ENCODE data around the gene ACTR3C. TPM values are rescaled to one million over a fixed set of nuclear protein-coding genes. Genes with fewer than 3 reads are reported as not detected.
"Not testable (repeated sequence)": the region's sequence is repeated elsewhere in the genome, so short reads cannot be mapped to it uniquely, and the experiment has no call there.

The ACTR3C gene
- total RNA-seq, 1 donor from 2014 or later: 7.9 TPM

DNA sequence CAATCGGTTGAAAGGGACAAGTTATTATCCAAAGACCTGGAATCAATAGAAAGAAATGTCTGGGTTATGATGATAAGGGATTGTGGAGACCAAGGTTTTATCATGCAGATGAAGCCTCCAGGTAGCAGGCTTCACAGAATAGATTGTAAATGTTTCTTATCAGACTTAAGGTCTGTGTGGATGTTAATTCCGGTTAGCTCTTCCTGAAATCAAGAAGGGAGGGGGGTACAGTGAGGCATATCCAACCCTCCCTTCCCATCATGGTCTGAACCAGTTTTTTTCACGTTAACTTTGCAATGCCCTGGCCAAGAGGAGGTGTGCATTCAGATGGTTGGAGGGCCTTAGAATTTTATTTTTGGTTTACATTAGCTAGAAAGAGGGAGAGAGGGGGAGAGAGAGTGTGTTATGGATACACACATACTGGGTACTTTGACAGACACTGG is 10.0 kb downstream of the ACTR3C start:
- Mint-ChIP-seq H3K9me3 (no peaks in the 10 kb centered on the region), H3K36me3 (ENCODE audit: low read depth) (peaks cover 6% of the 10 kb centered on the region), H3K27me3 (ENCODE audit: low read depth) (no peaks in the 10 kb centered on the region), H3K4me3 (ENCODE audit: low read depth) (no peak overlapping the region), H3K4me1 (ENCODE audit: low read depth) (peaks cover 3% of the 10 kb centered on the region), H3K27ac (no peak overlapping the region)
- DNase-seq (ENCODE audit: low spot score): no peak
- intact Hi-C loops (cut with micrococcal nuclease): loop anchor here (1.0 kb wide), 1 partner anchor 15 kb away; no protein-coding TSS in a partner anchor

DNA sequence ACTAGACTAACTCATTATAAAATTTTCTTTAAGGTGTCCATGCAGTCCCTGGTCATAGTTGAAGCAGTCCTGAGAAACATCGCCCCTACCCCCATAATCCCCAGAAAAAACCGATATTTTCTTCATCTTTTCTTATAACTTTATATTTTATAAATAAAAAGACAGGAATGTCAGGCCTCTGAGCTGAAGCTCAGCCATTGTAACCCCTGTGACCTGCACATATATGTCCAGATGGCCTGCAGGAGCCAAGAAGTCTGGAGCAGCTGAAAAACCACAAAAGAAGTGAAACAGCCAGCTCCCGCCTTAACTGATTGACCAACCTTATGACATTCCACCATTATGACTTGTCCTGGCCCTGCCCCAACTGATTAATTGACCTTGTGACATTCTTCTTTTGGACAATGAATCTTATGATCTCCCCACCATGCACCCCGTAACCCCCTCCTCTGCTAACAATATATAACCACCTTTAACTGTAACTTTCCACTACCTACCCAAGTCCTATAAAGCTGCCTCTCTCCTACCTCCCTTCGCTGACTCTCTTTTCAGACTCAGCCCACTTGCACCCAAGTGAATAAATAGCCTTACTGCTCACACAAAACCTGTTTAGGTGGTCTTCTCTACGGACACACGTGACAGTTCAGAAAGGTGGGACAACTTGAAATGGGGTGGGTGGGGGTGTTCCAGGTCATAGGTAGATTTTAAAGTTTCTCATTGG is 10.5 kb downstream of the ACTR3C start:
- H3K27me3 Mint-ChIP-seq (ENCODE audit: low read depth); H3K9me3 Mint-ChIP-seq; H3K27ac Mint-ChIP-seq; H3K36me3 Mint-ChIP-seq (ENCODE audit: low read depth); H3K4me1 Mint-ChIP-seq (ENCODE audit: low read depth); DNase-seq (ENCODE audit: low spot score); H3K4me3 Mint-ChIP-seq (ENCODE audit: low read depth): not testable (repeated sequence)
- intact Hi-C loops (cut with micrococcal nuclease): loop anchor here (1.0 kb wide), 1 partner anchor 15 kb away; no protein-coding TSS in a partner anchor

DNA sequence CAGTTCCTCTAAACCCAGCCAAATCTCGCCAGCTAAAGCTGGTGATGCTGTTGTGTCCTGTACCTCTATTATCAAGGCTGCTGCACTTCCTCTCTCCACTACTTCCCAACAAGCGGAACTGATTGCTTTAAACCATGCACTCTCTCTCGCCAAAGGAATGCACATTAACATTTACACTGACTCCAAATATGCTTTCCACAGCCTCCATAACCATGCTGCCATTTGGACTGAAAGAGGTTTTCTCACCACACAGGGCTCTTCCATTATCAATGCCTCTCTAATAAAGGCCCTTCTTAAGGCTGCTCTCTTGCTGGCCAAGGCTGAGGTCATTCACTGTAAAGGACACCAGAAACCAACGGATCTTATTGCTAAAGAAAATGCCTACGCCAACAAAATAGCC is 11.6 kb downstream of the ACTR3C start:
- Mint-ChIP-seq H3K27ac (no peak overlapping the region), H3K36me3 (ENCODE audit: low read depth) (peaks cover 8% of the 10 kb centered on the region), H3K27me3 (ENCODE audit: low read depth) (no peaks in the 10 kb centered on the region), H3K4me3 (ENCODE audit: low read depth) (no peak overlapping the region), H3K4me1 (ENCODE audit: low read depth) (peaks cover 4% of the 10 kb centered on the region), H3K9me3 (peaks cover 15% of the 10 kb centered on the region)
- no peak for DNase-seq (ENCODE audit: low spot score)
- intact Hi-C loops (cut with micrococcal nuclease): no loop called here

DNA sequence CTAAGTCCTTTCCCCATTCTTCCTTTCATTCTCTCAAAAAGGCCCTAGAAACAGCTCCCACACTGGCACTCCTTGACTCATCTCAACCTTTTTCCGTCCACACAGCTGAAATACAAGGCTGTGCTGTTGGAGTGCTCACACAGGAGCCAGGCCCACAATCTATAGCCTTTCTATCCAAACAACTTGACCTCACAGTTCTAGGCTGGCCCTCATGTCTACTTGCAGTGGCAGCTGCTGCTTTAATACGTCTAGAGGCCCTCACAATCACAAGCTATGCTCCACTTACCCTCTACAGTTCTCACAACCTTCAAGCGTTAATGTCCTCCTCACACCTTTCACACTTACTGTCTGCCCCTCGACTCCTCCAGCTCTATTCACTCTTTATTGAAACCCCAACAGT is 12.2 kb downstream of the ACTR3C start:
- Mint-ChIP-seq H3K9me3 (peaks cover 15% of the 10 kb centered on the region), H3K27me3 (ENCODE audit: low read depth) (no peaks in the 10 kb centered on the region), H3K4me1 (ENCODE audit: low read depth) (peaks cover 4% of the 10 kb centered on the region), H3K27ac (no peak overlapping the region), H3K36me3 (ENCODE audit: low read depth) (peaks cover 8% of the 10 kb centered on the region), H3K4me3 (ENCODE audit: low read depth) (no peak overlapping the region)
- intact Hi-C loops (cut with micrococcal nuclease): no loop called here
- no peak for DNase-seq (ENCODE audit: low spot score)

DNA sequence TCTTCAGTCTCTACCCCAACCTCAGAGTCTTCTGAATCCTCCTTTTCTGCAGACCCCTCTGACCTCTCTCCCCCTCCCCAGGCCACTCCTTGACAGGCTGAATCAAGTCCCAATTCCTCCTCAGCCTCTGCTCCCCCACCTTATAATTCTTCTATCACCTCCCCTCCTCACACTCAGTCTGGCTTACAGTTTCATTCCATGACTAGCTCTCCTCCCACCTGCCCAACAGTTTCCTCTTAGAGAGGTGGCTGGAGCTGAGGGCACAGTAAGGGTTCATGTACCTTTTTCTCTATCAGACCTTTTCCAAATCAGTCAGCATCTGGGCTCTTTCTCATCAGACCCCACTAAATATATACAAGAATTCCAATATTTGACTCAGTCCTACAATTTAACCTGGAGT is 14.8 kb downstream of the ACTR3C start:
- intact Hi-C loops (cut with micrococcal nuclease): no loop called here
- Mint-ChIP-seq H3K9me3 (peaks cover 15% of the 10 kb centered on the region), H3K27ac (no peak overlapping the region), H3K4me3 (ENCODE audit: low read depth) (no peak overlapping the region), H3K4me1 (ENCODE audit: low read depth) (peaks cover 7% of the 10 kb centered on the region), H3K27me3 (ENCODE audit: low read depth) (no peaks in the 10 kb centered on the region), H3K36me3 (ENCODE audit: low read depth) (peaks cover 8% of the 10 kb centered on the region)
- no peak for DNase-seq (ENCODE audit: low spot score)

DNA sequence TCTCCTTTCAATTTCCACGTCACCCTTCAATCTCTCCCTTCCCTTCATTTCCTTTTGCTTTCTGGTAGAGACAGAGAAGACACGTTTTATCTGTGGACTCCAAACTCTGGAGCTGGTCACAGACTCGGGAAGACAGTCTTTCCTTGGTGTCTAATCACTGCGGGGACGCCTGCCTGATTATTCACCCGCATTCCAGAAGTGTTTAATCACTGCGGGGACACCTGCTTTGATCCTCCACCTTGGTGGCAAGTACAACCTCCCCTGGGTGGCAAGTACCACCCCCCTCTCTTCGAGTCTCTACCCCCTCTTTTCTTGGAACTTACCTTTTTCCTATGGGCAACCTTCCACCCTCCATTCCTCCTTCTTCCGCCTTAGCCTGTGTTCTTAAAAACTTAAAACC is 15.4 kb downstream of the ACTR3C start:
- peaks cover 15% of the 10 kb centered on the region for H3K9me3 Mint-ChIP-seq
- H3K36me3 Mint-ChIP-seq (ENCODE audit: low read depth): peaks cover 8% of the 10 kb centered on the region
- H3K4me1 Mint-ChIP-seq (ENCODE audit: low read depth): peaks cover 7% of the 10 kb centered on the region
- no peaks in the 10 kb centered on the region for H3K27me3 Mint-ChIP-seq (ENCODE audit: low read depth)
- H3K4me3 Mint-ChIP-seq (ENCODE audit: low read depth): no peak overlapping the region
- DNase-seq (ENCODE audit: low spot score): no peak
- intact Hi-C loops (cut with micrococcal nuclease): no loop called here
- H3K27ac Mint-ChIP-seq: no peak overlapping the region

DNA sequence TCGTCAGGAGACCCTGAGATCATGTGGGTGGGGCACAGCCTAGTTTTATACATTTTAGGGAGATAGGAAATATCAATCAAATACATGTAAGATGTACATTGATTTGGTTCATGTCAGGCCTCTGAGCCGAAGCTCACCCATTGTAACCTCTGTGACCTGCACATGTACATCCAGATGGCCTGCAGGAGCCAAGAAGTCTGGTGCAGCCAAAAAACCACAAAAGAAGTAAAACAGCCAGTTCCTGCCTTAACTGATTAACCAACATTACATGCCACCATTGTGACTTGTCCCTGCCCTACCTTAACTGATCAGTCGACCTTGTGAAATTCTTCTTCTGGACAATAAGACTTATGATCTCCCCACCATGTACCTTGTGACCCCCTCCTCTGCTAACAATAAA is 16.2 kb downstream of the ACTR3C start:
- DNase-seq (ENCODE audit: low spot score): no peak
- peaks cover 8% of the 10 kb centered on the region for H3K36me3 Mint-ChIP-seq (ENCODE audit: low read depth)
- no peak overlapping the region for H3K27ac Mint-ChIP-seq
- peaks cover 15% of the 10 kb centered on the region for H3K9me3 Mint-ChIP-seq
- intact Hi-C loops (cut with micrococcal nuclease): no loop called here
- no peak overlapping the region for H3K4me3 Mint-ChIP-seq (ENCODE audit: low read depth)
- no peaks in the 10 kb centered on the region for H3K27me3 Mint-ChIP-seq (ENCODE audit: low read depth)
- peaks cover 7% of the 10 kb centered on the region for H3K4me1 Mint-ChIP-seq (ENCODE audit: low read depth)

DNA sequence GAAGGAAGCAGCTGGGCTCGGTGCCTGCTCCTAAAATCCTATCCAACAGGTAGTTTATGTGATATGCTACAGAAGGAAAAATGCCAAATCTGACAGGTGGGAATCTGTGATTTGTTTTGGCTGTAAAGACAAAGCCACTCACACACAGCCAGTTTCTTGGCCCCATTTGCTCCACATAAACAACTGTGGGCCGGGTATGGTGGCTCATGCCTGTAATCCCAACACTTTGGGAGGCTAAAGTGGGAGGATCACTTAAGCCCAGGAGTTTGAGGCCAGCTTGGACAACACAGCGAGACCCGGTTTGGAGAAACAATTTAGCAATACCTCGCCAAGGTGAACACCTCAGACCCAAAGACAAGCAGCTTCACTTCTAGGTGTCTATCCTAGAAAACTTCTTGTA is 17.0 kb downstream of the ACTR3C start:
- DNase-seq (ENCODE audit: low spot score); H3K36me3 Mint-ChIP-seq (ENCODE audit: low read depth): not testable (repeated sequence)

DNA sequence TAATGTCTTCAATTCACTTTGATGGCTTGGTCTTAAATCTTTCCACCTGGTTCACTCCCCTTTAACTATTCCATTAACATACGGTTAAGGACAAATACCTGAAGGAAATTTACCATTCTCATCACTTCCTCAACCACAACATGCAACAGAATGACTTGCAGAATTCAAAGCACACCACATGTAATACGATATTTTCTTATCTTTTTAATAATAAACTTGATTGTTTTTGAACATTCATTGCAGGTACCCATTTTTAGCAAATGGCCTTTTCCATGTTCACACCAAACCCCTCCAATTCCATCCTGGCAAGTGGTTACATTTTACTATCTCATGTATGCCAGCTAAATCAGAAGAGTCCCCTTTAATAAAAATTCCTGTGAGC is 17.5 kb downstream of the ACTR3C start:
- H3K36me3 Mint-ChIP-seq (ENCODE audit: low read depth); H3K27me3 Mint-ChIP-seq (ENCODE audit: low read depth); H3K27ac Mint-ChIP-seq; H3K4me1 Mint-ChIP-seq (ENCODE audit: low read depth); H3K4me3 Mint-ChIP-seq (ENCODE audit: low read depth); intact Hi-C loops (cut with micrococcal nuclease); DNase-seq (ENCODE audit: low spot score): not testable (repeated sequence)
- peaks cover 15% of the 10 kb centered on the region for H3K9me3 Mint-ChIP-seq

More for the DNA sequence above, 17.0 kb downstream of the ACTR3C start:
- peaks cover 15% of the 10 kb centered on the region for H3K9me3 Mint-ChIP-seq
- H3K4me1 Mint-ChIP-seq (ENCODE audit: low read depth); intact Hi-C loops (cut with micrococcal nuclease); H3K4me3 Mint-ChIP-seq (ENCODE audit: low read depth); H3K27ac Mint-ChIP-seq; H3K27me3 Mint-ChIP-seq (ENCODE audit: low read depth): not testable (repeated sequence)

DNA sequence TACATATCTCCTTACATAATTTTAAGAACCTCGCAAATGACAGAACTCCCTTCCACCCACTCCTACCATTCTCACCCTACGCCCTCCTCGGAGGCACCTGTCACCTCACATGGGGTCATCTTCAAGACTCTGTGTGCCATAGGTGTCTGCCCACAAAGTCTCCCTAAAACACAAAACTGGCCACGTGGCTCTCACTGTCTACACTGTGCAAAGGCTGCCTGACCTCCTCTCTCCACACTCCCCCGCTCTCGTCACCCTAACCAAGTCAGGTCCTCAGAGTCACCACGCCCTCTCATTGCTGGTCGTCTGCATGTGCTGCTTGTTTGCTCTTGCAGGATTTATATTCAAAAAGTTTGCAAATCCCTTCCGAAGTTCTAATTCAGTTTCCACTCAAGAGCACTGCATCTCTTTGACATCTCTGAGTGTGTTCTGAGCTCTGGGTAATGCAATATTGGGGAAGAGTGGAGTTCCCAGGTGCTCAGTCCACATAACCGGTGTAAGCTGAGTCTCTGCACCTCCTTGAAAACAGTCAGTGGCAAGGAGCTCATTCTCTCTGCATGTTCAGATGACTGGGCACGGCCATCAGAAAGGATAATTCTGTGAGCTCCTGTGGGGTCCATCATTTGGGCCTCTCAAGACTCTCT is 18.0 kb downstream of the ACTR3C start:
- H3K27ac Mint-ChIP-seq: not testable (repeated sequence)

DNA sequence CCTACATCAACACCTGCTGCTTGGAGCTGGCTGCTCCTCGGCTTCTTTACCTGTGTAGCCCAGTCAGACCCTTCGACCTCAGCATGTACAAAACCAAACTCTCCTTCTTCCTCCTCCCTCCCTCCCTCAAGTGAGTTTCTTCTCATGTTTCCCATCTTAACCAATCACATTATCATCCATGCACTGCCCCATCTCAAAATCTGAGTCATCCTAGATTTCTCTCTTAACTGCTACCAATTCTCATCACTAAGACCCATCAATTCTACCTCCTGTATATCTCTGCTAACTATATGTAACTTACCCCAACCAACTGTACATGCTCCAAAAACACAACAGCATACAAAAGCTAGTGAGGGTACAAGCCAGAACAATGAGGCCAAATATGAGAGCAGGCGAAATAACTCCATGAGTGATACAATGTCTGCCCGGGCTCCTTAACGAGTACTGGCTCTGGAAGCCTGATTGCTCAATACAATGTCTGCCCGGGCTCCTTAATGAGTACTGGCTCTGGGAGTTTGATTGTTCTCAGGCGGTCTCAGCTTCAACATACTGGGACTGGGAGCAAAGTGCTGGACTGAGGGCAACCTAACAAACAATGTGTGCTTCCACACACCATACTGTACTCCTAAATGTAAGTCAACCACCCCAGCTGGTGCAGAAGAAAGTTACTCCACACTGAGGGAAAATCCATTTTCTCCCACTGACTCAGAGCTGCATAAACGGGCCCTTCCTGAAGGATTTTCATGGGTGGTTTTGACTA is 18.7 kb downstream of the ACTR3C start:
- H3K9me3 Mint-ChIP-seq: peaks cover 15% of the 10 kb centered on the region
- H3K27me3 Mint-ChIP-seq (ENCODE audit: low read depth); intact Hi-C loops (cut with micrococcal nuclease); H3K4me3 Mint-ChIP-seq (ENCODE audit: low read depth); H3K27ac Mint-ChIP-seq; H3K4me1 Mint-ChIP-seq (ENCODE audit: low read depth); H3K36me3 Mint-ChIP-seq (ENCODE audit: low read depth); DNase-seq (ENCODE audit: low spot score): not testable (repeated sequence)

More for the DNA sequence above, 18.0 kb downstream of the ACTR3C start:
- DNase-seq (ENCODE audit: low spot score); H3K4me3 Mint-ChIP-seq (ENCODE audit: low read depth); H3K4me1 Mint-ChIP-seq (ENCODE audit: low read depth); H3K27me3 Mint-ChIP-seq (ENCODE audit: low read depth); H3K36me3 Mint-ChIP-seq (ENCODE audit: low read depth); intact Hi-C loops (cut with micrococcal nuclease): not testable (repeated sequence)
- H3K9me3 Mint-ChIP-seq: peaks cover 15% of the 10 kb centered on the region

DNA sequence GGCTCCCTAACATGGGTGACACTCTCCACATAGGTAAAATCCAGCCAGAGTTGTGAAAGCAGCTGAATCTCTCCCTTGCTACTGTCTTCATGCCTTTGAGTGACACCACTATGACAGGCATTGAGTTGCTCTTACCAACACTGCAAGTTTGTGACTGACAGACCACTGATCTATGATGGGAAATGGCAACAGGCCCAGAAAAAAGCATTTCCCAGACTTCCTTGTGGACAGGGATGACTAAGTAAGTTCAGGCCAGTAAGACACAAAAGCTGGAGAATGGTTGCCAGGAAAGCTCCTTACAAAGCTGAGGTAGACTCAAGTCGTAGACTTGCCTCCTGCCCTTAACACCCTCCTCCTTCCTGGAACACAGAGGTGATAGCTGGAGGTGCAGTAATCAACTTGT is 20.4 kb downstream of the ACTR3C start:
- H3K27ac Mint-ChIP-seq; intact Hi-C loops (cut with micrococcal nuclease); DNase-seq (ENCODE audit: low spot score); H3K4me3 Mint-ChIP-seq (ENCODE audit: low read depth); H3K36me3 Mint-ChIP-seq (ENCODE audit: low read depth); H3K27me3 Mint-ChIP-seq (ENCODE audit: low read depth); H3K4me1 Mint-ChIP-seq (ENCODE audit: low read depth): not testable (repeated sequence)
- peaks cover 11% of the 10 kb centered on the region for H3K9me3 Mint-ChIP-seq

DNA sequence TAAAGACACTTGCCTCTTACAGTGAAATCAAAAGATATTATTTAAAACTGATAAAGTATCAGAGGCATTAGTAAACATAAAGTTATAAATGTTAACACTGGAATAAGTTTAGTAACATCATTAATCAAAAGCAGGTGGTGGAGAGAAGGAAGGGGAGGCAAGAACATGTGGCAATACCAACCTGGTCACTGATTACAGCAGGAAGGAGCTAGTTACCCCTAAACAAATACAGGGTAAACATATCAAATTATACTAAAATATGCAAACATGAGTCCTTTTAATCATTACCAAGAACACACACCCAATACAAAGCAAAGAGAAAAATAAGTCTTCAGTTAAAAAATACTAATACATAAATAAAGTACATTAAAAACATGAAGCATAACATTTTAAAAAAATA is 25.4 kb downstream of the ACTR3C start:
- H3K4me3 Mint-ChIP-seq (ENCODE audit: low read depth); H3K4me1 Mint-ChIP-seq (ENCODE audit: low read depth); H3K36me3 Mint-ChIP-seq (ENCODE audit: low read depth); H3K27ac Mint-ChIP-seq; DNase-seq (ENCODE audit: low spot score); H3K27me3 Mint-ChIP-seq (ENCODE audit: low read depth); H3K9me3 Mint-ChIP-seq; intact Hi-C loops (cut with micrococcal nuclease): not testable (repeated sequence)
